Stromal cell of bone marrow (primary cell): ENCODE results near the gene PCDHB16.
"Not testable (repeated sequence)": the region's sequence is repeated elsewhere in the genome, so short reads cannot be mapped to it uniquely, and the experiment has no call there.

Experiments used
- DNase-seq: peaks from one replicate; pipeline ENCODE4 v3.0.0-alpha.2; 2012; ENCODE audit warnings: low read depth

Gene PCDHB16

DNA sequence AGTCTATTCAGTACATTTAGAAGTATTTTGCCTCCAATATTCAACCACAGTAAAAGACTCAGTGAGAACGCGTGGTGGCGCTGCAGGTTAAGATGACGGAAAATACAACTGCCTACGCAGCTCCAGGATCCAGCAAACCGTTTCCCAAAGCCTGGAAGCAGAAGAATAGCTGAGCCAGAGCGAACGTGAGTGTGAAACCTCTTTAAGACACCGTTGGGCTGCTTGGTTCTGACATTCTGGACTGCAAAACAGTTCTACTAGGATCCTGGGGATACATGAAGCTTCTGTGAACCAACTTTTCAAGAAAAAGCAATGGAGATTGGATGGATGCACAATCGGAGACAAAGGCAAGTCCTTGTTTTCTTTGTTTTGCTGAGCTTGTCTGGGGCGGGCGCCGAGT, at the start of gene PCDHB16:
PCDHB16 (plus strand) TSS at position 140 of the 400 bp plus-strand sequence; CDS start at position 313, 173 bp downstream.
- peak; percentile 15 for DNase-seq

DNA sequence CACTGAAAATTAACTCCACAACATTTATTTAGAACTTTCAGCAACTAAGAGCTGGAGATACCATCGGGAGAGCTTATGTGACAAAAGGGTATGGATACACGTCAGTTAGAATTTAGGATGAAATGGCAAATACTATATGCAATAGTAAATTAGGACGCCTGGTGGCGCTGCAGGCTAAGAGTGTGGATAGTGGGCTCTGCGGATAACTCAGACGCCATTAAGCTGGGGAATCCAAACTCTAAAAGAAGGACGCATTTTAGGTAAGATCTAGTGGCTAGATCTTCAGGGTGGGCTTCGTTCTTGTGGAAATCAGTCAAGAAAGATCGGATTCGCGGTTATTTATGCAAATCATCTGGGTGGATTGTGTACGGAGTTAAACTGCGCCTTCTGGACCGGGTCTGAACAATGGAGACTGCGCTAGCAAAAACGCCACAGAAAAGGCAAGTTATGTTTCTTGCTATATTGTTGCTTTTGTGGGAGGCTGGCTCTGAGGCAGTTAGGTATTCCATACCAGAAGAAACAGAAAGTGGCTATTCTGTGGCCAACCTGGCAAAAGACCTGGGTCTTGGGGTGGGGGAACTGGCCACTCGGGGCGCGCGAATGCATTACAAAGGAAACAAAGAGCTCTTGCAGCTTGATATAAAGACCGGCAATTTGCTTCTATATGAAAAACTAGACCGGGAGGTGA, 47.0 kb upstream of the PCDHB16 start, which contains the start of gene PCDHB5:
PCDHB5 (plus strand) TSS at position 177 of the 688 bp plus-strand sequence; CDS start at position 406, 229 bp downstream.
- DNase-seq, result peak; percentile 5

DNA sequence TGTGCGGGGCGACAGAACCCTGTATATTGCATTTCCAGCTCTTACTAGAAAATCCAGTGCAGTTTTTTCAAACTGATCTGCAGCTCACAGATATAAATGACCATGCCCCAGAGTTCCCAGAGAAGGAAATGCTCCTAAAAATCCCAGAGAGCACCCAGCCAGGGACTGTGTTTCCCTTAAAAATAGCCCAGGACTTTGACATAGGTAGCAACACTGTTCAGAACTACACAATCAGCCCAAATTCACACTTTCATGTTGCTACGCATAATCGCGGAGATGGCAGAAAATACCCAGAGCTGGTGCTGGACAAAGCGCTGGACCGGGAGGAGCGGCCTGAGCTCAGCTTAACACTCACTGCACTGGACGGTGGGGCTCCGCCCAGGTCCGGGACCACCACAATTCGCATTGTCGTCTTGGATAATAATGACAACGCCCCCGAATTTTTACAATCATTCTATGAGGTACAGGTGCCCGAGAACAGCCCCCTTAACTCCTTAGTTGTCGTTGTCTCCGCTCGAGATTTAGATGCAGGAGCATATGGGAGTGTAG, 46.4 kb upstream of the PCDHB16 start:
- no peak for DNase-seq

DNA sequence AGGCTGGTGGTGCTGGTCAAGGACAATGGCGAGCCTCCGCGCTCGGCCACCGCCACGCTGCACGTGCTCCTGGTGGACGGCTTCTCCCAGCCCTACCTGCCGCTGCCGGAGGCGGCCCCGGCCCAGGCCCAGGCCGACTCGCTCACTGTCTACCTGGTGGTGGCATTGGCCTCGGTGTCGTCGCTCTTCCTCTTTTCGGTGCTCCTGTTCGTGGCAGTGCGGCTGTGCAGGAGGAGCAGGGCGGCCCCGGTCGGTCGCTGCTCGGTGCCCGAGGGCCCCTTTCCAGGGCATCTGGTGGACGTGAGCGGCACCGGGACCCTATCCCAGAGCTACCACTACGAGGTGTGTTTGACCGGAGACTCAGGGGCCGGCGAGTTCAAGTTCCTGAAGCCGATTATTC, 44.8 kb upstream of the PCDHB16 start:
- DNase-seq, result not testable (repeated sequence)

DNA sequence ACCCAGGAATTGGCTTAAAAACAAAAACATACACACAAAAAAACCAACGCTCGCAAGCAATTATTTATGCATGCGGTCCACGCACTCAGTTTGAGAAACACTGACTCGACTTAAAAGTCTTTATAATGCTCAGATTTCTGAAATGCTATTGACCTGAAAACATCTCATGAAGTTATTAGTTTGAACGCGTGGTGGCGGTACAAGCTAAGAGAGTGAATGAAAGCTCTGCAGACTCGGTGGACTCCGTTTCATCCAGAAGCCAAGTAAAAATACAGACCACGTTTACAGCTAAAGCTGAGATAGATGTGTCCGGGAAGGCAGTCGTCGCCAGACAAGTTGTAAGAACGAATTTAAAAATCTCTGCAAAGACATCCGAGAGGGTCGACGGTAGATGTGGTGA, 32.4 kb upstream of the PCDHB16 start, which contains the start of gene PCDHB6:
PCDHB6 (plus strand) TSS at position 246 of the 400 bp plus-strand sequence. CDS start 201 bp downstream, outside the sequence.
- peak; percentile 5 for DNase-seq

DNA sequence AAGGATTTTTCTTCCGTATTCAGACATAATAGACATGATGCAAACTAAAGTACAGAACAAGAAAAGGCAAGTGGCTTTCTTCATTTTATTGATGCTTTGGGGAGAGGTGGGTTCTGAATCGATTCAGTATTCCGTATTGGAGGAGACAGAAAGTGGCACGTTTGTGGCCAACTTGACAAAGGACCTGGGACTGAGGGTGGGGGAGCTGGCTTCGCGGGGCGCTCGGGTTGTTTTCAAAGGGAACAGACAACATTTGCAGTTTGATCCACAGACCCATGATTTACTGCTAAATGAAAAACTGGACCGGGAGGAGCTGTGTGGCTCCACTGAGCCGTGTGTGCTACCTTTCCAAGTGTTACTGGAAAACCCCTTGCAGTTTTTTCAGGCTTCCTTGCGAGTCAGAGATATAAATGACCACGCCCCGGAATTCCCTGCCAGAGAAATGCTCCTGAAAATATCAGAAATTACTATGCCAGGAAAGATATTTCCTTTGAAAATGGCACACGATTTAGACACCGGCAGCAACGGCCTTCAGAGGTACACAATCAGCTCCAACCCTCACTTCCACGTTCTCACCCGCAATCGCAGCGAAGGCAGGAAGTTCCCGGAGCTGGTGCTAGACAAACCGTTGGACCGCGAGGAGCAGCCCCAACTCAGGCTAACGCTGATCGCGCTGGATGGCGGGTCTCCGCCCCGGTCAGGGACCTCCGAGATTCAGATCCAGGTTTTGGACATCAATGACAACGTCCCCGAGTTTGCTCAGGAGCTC, 31.8 kb upstream of the PCDHB16 start:
- DNase-seq, result no peak

DNA sequence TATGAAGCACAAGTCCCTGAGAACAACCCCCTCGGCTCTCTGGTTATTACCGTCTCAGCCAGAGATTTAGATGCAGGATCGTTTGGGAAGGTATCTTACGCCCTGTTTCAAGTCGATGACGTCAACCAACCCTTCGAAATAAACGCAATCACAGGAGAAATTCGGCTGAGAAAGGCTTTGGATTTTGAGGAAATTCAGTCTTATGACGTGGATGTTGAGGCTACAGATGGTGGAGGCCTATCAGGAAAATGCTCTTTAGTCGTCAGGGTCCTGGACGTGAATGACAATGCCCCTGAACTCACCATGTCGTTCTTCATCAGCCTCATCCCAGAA, 31.2 kb upstream of the PCDHB16 start:
- no peak for DNase-seq

DNA sequence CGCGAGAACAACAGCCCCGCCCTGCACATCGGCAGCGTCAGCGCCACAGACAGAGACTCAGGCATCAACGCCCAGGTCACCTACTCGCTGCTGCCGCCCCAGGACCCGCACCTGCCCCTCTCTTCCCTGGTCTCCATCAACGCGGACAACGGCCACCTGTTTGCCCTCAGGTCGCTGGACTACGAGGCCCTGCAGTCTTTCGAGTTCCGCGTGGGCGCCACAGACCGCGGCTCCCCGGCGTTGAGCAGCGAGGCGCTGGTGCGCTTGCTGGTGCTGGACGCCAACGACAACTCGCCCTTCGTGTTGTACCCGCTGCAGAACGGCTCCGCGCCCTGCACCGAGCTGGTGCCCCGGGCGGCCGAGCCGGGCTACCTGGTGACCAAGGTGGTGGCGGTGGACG, 30.6 kb upstream of the PCDHB16 start:
- not testable (repeated sequence) for DNase-seq

DNA sequence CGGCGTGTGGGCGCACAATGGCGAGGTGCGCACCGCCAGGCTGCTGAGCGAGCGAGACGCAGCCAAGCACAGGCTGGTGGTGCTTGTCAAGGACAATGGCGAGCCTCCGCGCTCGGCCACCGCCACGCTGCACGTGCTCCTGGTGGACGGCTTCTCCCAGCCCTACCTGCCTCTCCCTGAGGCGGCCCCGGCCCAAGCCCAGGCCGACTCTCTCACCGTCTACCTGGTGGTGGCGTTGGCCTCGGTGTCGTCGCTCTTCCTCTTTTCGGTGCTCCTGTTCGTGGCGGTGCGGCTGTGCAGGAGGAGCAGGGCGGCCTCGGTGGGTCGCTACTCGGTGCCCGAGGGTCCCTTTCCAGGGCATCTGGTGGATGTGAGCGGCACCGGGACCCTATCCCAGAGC, 30.1 kb upstream of the PCDHB16 start:
- not testable (repeated sequence) for DNase-seq

DNA sequence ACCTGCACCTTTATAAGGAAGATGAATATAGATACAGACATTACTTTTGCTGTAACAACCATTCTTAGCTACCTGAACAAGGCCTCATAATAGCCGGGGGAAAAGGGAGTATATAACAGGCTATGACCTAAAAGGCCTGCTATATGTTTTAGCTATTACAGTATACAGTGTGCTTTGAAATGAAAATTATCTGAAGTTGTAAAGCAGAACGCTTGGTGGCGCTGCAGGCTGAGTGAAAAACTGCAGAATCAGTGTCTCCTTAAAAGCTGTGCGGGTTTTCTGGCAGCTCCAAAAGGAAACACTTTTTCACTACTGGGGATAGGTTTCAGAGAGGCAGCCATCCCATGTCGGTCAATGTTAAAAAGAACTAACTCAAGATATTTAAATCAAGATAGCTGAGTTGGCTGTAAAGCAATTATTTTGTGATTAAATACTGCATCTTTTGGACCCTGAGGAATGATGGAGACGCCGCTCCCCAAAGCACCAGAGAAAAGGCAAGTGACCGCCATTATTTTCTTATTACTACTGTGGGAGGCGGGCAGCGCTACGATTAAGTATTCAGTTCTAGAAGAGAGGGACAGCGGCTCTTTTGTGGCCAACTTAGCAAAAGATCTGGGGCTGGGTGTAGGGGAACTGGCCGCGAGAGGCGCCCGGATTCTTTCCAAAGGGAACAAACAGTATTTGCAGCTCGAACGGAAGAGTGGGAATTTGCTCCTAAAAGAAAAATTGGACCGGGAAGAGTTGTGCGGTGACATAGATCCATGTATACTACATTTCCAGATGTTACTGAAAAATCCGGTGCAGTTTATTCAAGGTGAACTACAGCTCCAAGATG, 26.4 kb upstream of the PCDHB16 start:
- no peak for DNase-seq

DNA sequence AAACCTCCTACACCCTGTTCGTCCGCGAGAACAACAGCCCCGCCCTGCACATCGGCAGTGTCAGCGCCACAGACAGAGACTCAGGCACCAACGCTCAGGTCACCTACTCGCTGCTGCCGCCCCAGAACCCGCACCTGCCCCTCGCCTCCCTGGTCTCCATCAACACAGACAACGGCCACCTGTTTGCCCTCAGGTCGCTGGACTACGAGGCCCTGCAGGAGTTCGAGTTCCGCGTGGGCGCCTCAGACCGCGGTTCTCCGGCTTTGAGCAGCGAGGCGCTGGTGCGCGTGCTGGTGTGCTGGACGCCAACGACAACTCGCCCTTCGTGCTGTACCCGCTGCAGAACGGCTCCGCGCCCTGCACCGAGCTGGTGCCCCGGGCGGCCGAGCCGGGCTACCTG, 24.8 kb upstream of the PCDHB16 start:
- DNase-seq, result not testable (repeated sequence)

DNA sequence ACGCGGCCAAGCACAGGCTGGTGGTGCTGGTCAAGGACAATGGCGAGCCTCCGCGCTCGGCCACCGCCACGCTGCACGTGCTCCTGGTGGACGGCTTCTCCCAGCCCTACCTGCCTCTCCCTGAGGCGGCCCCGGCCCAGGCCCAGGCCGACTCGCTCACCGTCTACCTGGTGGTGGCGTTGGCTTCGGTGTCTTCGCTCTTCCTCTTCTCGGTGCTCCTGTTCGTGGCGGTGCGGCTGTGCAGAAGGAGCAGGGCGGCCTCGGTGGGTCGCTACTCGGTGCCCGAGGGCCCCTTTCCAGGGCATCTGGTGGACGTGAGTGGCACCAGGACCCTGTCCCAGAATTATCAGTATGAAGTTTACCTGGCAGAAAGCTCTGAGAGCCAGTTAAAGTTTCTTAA, 24.3 kb upstream of the PCDHB16 start:
- not testable (repeated sequence) for DNase-seq

DNA sequence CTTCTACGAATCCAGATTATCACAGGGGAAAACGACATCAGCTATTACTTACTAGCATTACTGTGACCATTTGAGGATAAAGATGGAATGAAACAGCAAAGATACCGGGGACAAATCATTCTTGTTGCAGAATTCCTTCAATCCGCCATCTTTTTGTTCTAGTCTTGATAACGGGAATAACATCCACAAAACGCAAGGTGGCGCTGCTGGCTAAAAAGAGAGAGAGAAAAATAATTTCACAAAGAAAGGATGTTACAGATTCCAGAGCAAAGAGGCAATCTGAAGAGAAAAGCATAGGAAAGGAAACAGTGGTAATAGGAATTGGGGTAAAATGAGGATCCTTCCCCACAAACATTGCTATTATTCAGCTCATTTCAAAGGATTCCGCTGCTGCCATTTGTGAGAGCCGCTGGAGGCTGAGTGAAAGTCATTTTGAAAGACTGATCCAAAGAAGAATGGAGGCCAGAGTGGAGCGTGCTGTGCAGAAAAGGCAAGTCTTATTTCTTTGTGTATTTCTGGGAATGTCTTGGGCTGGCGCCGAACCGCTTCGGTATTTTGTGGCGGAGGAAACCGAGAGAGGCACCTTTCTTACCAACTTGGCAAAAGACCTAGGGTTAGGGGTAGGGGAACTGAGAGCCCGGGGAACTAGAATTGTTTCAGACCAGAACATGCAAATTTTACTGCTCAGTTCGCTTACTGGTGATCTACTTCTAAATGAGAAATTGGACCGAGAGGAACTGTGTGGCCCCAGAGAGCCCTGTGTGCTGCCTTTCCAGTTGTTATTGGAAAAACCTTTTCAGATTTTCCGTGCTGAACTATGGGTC, 9.6 kb upstream of the PCDHB16 start, which contains the start of gene PCDHB7:
PCDHB7 (plus strand) TSS at position 264 of the 824 bp plus-strand sequence; CDS start at position 456, 192 bp downstream.
- no peak for DNase-seq

DNA sequence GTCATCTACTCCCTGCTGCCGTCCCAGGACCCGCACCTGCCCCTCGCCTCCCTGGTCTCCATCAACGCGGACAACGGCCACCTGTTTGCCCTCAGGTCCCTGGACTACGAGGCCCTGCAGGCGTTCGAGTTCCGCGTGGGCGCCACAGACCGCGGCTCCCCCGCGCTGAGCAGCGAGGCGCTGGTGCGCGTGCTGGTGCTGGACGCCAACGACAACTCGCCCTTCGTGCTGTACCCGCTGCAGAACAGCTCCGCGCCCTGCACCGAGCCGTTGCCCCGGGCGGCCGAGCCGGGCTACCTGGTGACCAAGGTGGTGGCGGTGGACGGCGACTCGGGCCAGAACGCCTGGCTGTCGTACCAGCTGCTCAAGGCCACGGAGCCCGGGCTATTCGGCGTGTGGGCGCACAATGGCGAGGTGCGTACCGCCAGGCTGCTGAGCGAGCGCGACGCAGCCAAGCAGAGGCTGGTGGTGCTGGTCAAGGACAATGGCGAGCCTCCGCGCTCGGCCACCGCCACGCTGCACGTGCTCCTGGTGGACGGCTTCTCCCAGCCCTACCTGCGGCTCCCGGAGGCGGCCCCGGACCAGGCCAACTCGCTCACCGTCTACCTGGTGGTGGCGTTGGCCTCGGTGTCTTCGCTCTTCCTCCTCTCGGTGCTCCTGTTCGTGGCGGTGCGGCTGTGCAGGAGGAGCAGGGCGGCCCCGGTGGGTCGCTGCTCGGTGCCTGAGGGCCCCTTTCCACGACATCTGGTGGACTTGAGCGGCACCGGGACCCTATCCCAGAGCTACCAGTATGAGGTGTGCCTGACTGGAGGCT, 7.7 kb upstream of the PCDHB16 start:
- DNase-seq, result not testable (repeated sequence)

DNA sequence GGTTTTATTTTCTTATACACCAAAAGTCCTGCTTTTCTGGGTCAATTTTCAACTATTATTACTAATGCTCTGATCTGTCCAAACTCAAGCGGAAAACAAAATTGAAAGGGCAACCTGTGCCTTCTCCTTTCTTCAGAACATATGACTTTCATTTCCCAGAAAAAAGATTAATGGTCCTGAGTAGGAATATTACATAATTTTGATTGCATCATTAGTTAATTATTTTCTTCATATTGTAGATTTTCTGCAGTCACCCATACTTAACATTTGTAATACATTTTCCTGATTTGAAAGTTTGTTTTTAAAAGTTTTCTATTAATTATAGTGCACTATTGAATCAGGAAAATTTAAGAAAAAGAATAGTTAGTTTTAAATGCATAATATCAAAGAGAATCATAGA, 6.3 kb upstream of the PCDHB16 start:
- no peak for DNase-seq

DNA sequence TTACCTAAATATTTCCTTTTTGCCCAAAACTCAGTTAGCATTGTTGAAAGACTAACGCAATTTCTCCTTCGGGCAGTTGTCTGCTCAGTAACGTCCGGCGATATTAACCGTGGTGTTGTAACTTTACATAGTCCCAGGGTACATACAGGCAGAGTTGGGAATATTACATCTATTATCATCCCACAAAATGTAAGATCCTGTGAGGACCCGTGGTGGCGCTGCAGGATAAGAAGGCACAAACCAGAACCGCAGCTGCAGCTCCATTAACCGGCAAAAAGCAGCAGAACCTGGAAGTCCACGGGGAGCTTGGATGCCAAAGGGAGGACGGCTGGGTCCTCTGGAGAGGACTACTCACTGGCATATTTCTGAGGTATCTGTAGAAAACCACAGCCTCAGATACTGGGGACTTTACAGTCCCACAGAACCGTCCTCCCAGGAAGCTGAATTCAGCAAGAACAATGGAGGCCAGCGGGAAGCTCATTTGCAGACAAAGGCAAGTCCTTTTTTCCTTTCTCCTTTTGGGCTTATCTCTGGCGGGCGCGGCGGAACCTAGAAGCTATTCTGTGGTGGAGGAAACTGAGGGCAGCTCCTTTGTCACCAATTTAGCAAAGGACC, 4.5 kb upstream of the PCDHB16 start, which contains the start of gene PCDHB8:
PCDHB8 (plus strand) TSS at position 214 of the 615 bp plus-strand sequence; CDS start at position 459, 245 bp downstream.
- not testable (repeated sequence) for DNase-seq

DNA sequence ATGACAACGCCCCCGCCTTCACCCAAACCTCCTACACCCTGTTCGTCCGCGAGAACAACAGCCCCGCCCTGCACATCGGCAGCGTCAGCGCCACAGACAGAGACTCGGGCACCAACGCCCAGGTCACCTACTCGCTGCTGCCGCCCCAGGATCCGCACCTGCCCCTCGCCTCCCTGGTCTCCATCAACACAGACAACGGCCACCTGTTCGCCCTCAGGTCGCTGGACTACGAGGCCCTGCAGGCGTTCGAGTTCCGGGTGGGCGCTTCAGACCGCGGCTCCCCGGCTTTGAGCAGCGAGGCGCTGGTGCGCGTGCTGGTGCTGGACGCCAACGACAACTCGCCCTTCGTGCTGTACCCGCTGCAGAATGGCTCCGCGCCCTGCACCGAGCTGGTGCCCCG, 2.8 kb upstream of the PCDHB16 start:
- DNase-seq, result not testable (repeated sequence)

DNA sequence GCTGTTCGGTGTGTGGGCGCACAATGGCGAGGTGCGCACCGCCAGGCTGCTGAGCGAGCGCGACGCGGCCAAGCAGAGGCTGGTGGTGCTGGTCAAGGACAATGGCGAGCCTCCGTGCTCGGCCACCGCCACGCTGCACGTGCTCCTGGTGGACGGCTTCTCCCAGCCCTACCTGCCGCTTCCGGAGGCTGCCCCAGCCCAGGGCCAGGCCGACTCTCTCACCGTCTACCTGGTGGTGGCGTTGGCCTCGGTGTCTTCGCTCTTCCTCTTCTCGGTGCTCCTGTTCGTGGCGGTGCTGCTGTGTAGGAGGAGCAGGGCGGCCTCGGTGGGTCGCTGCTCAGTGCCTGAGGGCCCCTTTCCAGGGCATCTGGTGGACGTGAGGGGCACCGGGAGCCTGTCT, 2.3 kb upstream of the PCDHB16 start:
- not testable (repeated sequence) for DNase-seq

DNA sequence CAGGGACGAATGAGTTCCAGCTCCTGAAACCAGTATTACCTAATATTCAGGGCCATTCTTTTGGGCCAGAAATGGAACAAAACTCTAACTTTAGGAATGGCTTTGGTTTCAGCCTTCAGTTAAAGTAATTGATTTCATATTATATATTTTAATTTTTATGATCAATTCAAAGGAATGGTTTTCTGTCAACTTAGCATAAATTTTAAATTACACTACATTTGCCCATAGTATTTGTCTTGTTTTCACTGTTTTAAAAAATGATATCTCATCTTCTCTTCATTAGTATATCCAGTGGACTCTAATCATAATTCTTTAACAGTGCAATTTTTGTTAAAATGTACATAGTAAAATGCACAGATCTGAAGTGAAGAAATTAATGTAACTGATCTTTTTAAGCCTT, 1.9 kb upstream of the PCDHB16 start:
- no peak for DNase-seq
